ENCODE data around the gene SERPING1. TPM values are rescaled to one million over a fixed set of nuclear protein-coding genes. Genes with fewer than 3 reads are reported as not detected.

The SERPING1 gene
- total RNA-seq, 3 donors from 2014 or later (not counting 1 experiment from before 2014, with no cell fraction given): 0.50 TPM; not detected in 2

- H3K27ac ChIP-seq (ENCODE audit: low read length): peak overlapping the region; percentile 79
- H3K27me3 ChIP-seq (ENCODE audit: control insufficient read depth, insufficient read depth, low read length): no peaks in the 10 kb centered on the region
- peaks cover 12% of the 10 kb centered on the region for H3K4me1 ChIP-seq (ENCODE audit: control insufficient read depth, insufficient read depth, low read length)
- ATAC-seq: no peak
- no peaks in the 10 kb centered on the region for H3K9me3 Mint-ChIP-seq
- peak overlapping the region; percentile 100 for H3K4me3 Mint-ChIP-seq
- H3K27ac Mint-ChIP-seq: peak overlapping the region; percentile 96 to 99
- H3K27me3 Mint-ChIP-seq (ENCODE audit: low read depth in 2 of 2): no peaks in the 10 kb centered on the region
- peaks cover 24 to 26% of the 10 kb centered on the region in 2 donors for H3K4me1 Mint-ChIP-seq
- H3K36me3 ChIP-seq (ENCODE audit: control insufficient read depth, insufficient read depth, low read length): peaks cover 27% of the 10 kb centered on the region
- TF ChIP-seq, protein P1, sequence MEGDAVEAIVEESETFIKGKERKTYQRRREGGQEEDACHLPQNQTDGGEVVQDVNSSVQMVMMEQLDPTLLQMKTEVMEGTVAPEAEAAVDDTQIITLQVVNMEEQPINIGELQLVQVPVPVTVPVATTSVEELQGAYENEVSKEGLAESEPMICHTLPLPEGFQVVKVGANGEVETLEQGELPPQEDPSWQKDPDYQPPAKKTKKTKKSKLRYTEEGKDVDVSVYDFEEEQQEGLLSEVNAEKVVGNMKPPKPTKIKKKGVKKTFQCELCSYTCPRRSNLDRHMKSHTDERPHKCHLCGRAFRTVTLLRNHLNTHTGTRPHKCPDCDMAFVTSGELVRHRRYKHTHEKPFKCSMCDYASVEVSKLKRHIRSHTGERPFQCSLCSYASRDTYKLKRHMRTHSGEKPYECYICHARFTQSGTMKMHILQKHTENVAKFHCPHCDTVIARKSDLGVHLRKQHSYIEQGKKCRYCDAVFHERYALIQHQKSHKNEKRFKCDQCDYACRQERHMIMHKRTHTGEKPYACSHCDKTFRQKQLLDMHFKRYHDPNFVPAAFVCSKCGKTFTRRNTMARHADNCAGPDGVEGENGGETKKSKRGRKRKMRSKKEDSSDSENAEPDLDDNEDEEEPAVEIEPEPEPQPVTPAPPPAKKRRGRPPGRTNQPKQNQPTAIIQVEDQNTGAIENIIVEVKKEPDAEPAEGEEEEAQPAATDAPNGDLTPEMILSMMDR (IDR thresholded peaks at IDR 0.05): no peak
- intact Hi-C loops (cut with micrococcal nuclease): loop anchor here (5.0 kb wide), 1 partner anchor 1484 kb away; the partner anchor contains the start of gene FAM111A
- peak overlapping the region; percentile 86 for H3K4me3 ChIP-seq (ENCODE audit: low read length)
- WGBS (ENCODE audit: insufficient coverage): 3% methylated on average over 5 of the region's 8 CpGs
- peak in 1 of 2 donors; percentile 29 for DNase-seq
- no peaks in the 10 kb centered on the region for H3K9me3 ChIP-seq (ENCODE audit: control insufficient read depth, insufficient read depth, low read length)
- peaks cover 7% of the 10 kb centered on the region for H3K36me3 Mint-ChIP-seq
Measured at GRCh38 chr11:57658023-57658361, 60.5 kb downstream of the SERPING1 start.

GRCh38 chr11:57659669-57660068 lies 62.2 kb downstream of the SERPING1 start:
- no peak for ATAC-seq
- no peaks in the 10 kb centered on the region for H3K9me3 Mint-ChIP-seq
- intact Hi-C loops (cut with micrococcal nuclease): loop anchor here (5.0 kb wide), 1 partner anchor 1483 kb away; the partner anchor contains the start of gene FAM111A

DNA sequence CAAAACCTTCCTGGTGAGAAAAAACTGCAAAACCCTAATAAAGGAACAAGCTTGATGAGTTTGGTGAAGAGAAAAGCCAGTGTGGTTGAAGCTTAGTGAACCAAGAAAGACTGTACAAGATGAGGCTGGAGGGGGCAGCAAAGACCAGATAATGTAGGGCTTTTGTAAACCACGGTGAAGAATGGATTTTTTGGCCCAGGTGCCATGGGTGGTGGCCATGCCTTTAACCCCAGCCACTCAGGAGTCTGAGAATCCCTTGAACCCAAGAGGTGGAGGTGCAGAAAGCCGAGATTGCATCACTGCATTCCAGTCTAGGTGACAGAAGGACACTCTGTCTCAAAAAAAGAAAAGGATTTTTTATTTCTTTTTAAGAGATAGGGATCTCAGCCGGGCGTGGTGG lies 65.4 kb downstream of the SERPING1 start:
- H3K27ac Mint-ChIP-seq: peak overlapping the region in 1 of 2 donors; percentile 22
- DNase-seq: peak in 1 of 2 donors; percentile 32
- no peaks in the 10 kb centered on the region for H3K27me3 ChIP-seq (ENCODE audit: control insufficient read depth, insufficient read depth, low read length)
- peaks cover 16 to 31% of the 10 kb centered on the region in 2 donors for H3K4me1 Mint-ChIP-seq
- intact Hi-C loops (cut with micrococcal nuclease): no loop called here
- H3K27ac ChIP-seq (ENCODE audit: low read length): no peak overlapping the region
- 77% methylated on average over 4 of the region's 4 CpGs for WGBS (ENCODE audit: insufficient coverage)
- H3K9me3 Mint-ChIP-seq: no peaks in the 10 kb centered on the region
- TF ChIP-seq, protein P1 (IDR thresholded peaks at IDR 0.05): no peak
- H3K4me1 ChIP-seq (ENCODE audit: control insufficient read depth, insufficient read depth, low read length): peaks cover 16% of the 10 kb centered on the region
- ATAC-seq: no peak
- H3K4me3 Mint-ChIP-seq: no peak overlapping the region
- no peaks in the 10 kb centered on the region for H3K27me3 Mint-ChIP-seq (ENCODE audit: low read depth in 2 of 2)
- peaks cover 27% of the 10 kb centered on the region for H3K36me3 ChIP-seq (ENCODE audit: control insufficient read depth, insufficient read depth, low read length)
- H3K9me3 ChIP-seq (ENCODE audit: control insufficient read depth, insufficient read depth, low read length): no peaks in the 10 kb centered on the region
- peaks cover 7% of the 10 kb centered on the region for H3K36me3 Mint-ChIP-seq
- no peak overlapping the region for H3K4me3 ChIP-seq (ENCODE audit: low read length)

More at GRCh38 chr11:57659669-57660068, 62.2 kb downstream of the SERPING1 start:
- H3K27me3 ChIP-seq (ENCODE audit: control insufficient read depth, insufficient read depth, low read length): no peaks in the 10 kb centered on the region
- no peaks in the 10 kb centered on the region for H3K9me3 ChIP-seq (ENCODE audit: control insufficient read depth, insufficient read depth, low read length)
- WGBS (ENCODE audit: insufficient coverage): 99% methylated on average over 14 of the region's 14 CpGs
- peaks cover 27% of the 10 kb centered on the region for H3K36me3 ChIP-seq (ENCODE audit: control insufficient read depth, insufficient read depth, low read length)
- H3K27ac ChIP-seq (ENCODE audit: low read length): no peak overlapping the region
- Mint-ChIP-seq H3K27me3 (ENCODE audit: low read depth in 2 of 2) (no peaks in the 10 kb centered on the region), H3K27ac (no peak overlapping the region), H3K4me1 (peaks cover 22 to 27% of the 10 kb centered on the region in 2 donors), H3K36me3 (peaks cover 7% of the 10 kb centered on the region), H3K4me3 (no peak overlapping the region)
- peaks cover 12% of the 10 kb centered on the region for H3K4me1 ChIP-seq (ENCODE audit: control insufficient read depth, insufficient read depth, low read length)
- TF ChIP-seq, protein P1 (IDR thresholded peaks at IDR 0.05): no peak
- no peak overlapping the region for H3K4me3 ChIP-seq (ENCODE audit: low read length)
- no peak for DNase-seq

DNA sequence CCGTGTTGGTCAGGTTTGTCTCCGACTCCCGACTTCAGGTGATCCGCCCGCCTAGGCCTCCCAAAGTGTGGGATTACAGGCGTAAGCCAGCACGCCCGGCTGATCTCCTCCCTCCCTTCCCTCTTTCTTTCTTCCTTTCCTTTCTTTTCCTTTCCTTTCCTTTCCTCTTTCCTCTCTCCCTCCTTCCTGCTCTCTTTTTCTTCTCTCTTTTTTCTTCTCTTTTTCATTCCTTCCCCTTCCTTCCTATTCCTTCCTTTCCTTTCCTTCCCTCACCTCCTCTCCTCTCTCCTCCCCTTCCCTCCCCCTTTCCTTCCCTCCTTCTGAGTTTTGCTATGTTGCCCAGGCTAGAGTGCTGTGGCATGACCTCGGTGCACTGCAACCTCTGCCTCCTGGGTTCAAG lies 66.5 kb downstream of the SERPING1 start:
- H3K36me3 Mint-ChIP-seq: peaks cover 7% of the 10 kb centered on the region
- peaks cover 17 to 31% of the 10 kb centered on the region in 2 donors for H3K4me1 Mint-ChIP-seq
- no peaks in the 10 kb centered on the region for H3K9me3 Mint-ChIP-seq
- H3K4me1 ChIP-seq (ENCODE audit: control insufficient read depth, insufficient read depth, low read length): peaks cover 13% of the 10 kb centered on the region
- no peak overlapping the region for H3K4me3 ChIP-seq (ENCODE audit: low read length)
- DNase-seq (no peak), ATAC-seq (no peak)
- no peaks in the 10 kb centered on the region for H3K27me3 ChIP-seq (ENCODE audit: control insufficient read depth, insufficient read depth, low read length)
- H3K27me3 Mint-ChIP-seq (ENCODE audit: low read depth in 2 of 2): no peaks in the 10 kb centered on the region
- WGBS (ENCODE audit: insufficient coverage): 87% methylated on average over 9 of the region's 9 CpGs
- H3K27ac ChIP-seq (ENCODE audit: low read length): no peak overlapping the region
- H3K36me3 ChIP-seq (ENCODE audit: control insufficient read depth, insufficient read depth, low read length): peaks cover 27% of the 10 kb centered on the region
- TF ChIP-seq, protein P1 (IDR thresholded peaks at IDR 0.05): no peak
- no peak overlapping the region for H3K4me3 Mint-ChIP-seq
- peak overlapping the region in 1 of 2 donors; percentile 15 for H3K27ac Mint-ChIP-seq
- H3K9me3 ChIP-seq (ENCODE audit: control insufficient read depth, insufficient read depth, low read length): no peaks in the 10 kb centered on the region
- intact Hi-C loops (cut with micrococcal nuclease): no loop called here

All from natural killer cell (primary cell).